K562 (cell line): ENCODE results near the gene ORMDL3. TPM values are rescaled to one million over a fixed set of nuclear protein-coding genes. Genes with fewer than 3 reads are reported as not detected.

Source experiments
- C11orf30 ChIP-seq: fragments of 450-650 bp; IDR thresholded peaks from 2 replicates; pipeline ENCODE4 v1.6.1; 2016; ENCODE audit warnings: low read depth, mild to moderate bottlenecking
- CEBPG ChIP-seq, 3 experiments: fragments of 200-800 bp in 1 of 3; sonication (Bioruptor generic) in 1 of 3; sonication (generic) in 1 of 3; formaldehyde crosslinking in 1 of 3; IDR thresholded peaks in 2 of 3; conservative IDR thresholded peaks in 1 of 3; 2 replicates each; pipeline versions ENCODE4 v1.6.1 to v1.8.0; 2016 to 2022; ENCODE audit warnings: missing compliant biosample characterization in 2 of 3, missing genetic modification characterization in 2 of 3, mild to moderate bottlenecking in 1 of 3, missing genetic modification reagents in 1 of 3
- CXXC5 ChIP-seq: fragments of 250-450 bp; sonication (Bioruptor Pico); IDR thresholded peaks from 2 replicates; pipeline ENCODE4 v1.8.0; 2022; ENCODE audit warnings: inconsistent platforms, mild to moderate bottlenecking, moderate library complexity
- FOS ChIP-seq: IDR thresholded peaks from 3 replicates; pipeline ENCODE4 v1.6.1; 2011; ENCODE audit not compliant: insufficient read length; ENCODE audit errors: extremely low read depth
- FOSL1 ChIP-seq: fragments of 200-800 bp; sonication (Bioruptor generic); conservative IDR thresholded peaks from 2 replicates; pipeline ENCODE4 v1.6.1; 2016; ENCODE audit warnings: missing genetic modification characterization, missing compliant biosample characterization
- ILK ChIP-seq: fragments of 450-650 bp; IDR thresholded peaks from 2 replicates; pipeline ENCODE4 v1.6.1; 2016; ENCODE audit warnings: missing genetic modification characterization, low read depth, mild to moderate bottlenecking, missing compliant biosample characterization, moderate library complexity, borderline replicate concordance
- KDM5B ChIP-seq: fragments of 200-600 bp; sonication (generic); IDR thresholded peaks from 2 replicates; pipeline ENCODE4 v1.6.1; 2012; ENCODE audit warnings: low read depth, mild to moderate bottlenecking, moderate library complexity, low read length, control low read depth, inconsistent platforms; ENCODE audit not compliant: insufficient replicate concordance
- MAFF ChIP-seq: IDR thresholded peaks from 2 replicates; pipeline ENCODE4 v1.6.1; 2012; ENCODE audit warnings: low read length, improper control_type of control experiment
- MAZ ChIP-seq, 2 experiments: fragments of 450-650 bp in 1 of 2; sonication (generic) in 1 of 2; formaldehyde crosslinking; IDR thresholded peaks in 1 of 2; conservative IDR thresholded peaks in 1 of 2; 2 replicates each; pipeline versions ENCODE4 v1.4.0 to v1.5.0; 2020; ENCODE audit warnings: mild to moderate bottlenecking in 1 of 2, missing genetic modification reagents in 1 of 2
- NR2C1 ChIP-seq, 2 experiments: fragments of 450-650 bp; IDR thresholded peaks; 2 replicates each; pipeline ENCODE4 v1.6.1; 2017; ENCODE audit warnings: mild to moderate bottlenecking in 2 of 2, antibody characterized with exemption in 1 of 2, inconsistent platforms in 1 of 2, missing compliant biosample characterization in 1 of 2, missing genetic modification characterization in 1 of 2
- PHF8 ChIP-seq: fragments of 200-600 bp; sonication (generic); IDR thresholded peaks from 2 replicates; pipeline ENCODE4 v1.6.1; 2012; ENCODE audit warnings: mixed run types, mild to moderate bottlenecking, inconsistent platforms, low read length, moderate library complexity, borderline replicate concordance
- POLR2H ChIP-seq: IDR thresholded peaks from 2 replicates; pipeline ENCODE4 v1.6.1; 2016; ENCODE audit warnings: missing genetic modification characterization, low read depth, mild to moderate bottlenecking, control low read depth, missing compliant biosample characterization, moderate library complexity
- RBBP5 ChIP-seq: fragments of 200-600 bp; sonication (generic); IDR thresholded peaks from 2 replicates; pipeline ENCODE4 v1.6.1; 2012; ENCODE audit warnings: borderline replicate concordance, mild to moderate bottlenecking, low read length, control low read depth, inconsistent platforms; ENCODE audit not compliant: insufficient read depth, poor library complexity, severe bottlenecking
- RFX7 ChIP-seq: fragments of 250-450 bp; sonication (Bioruptor Pico); IDR thresholded peaks from 2 replicates; pipeline ENCODE4 v1.5.1; 2021; ENCODE audit warnings: mild to moderate bottlenecking
- ZNF263 ChIP-seq: sonication (generic); formaldehyde crosslinking; IDR thresholded peaks from 2 replicates; pipeline ENCODE4 v1.8.0; 2022; ENCODE audit warnings: mild to moderate bottlenecking, missing genetic modification reagents, borderline replicate concordance
- ZNF316 ChIP-seq: fragments of 450-650 bp; IDR thresholded peaks from 2 replicates; pipeline ENCODE4 v1.6.1; 2016
- ZNF766 ChIP-seq: fragments of 200-800 bp; sonication (Bioruptor generic); conservative IDR thresholded peaks from 2 replicates; pipeline ENCODE4 v1.6.1; 2016; ENCODE audit warnings: missing genetic modification characterization, missing compliant biosample characterization
- polyA plus RNA-seq, 8 experiments: library from polyadenylated mRNA; depleted of rRNA in 4 of 8; stranded (reverse) in 5 of 8; unstranded in 3 of 8; fragments of >200 nt; fragmentation: Nextera tagmentation in 2 of 8; fragmentation: Illumina TruSeq in 1 of 8; extraction: Ambion mirVana in 2 of 8; extraction: Trizol in 1 of 8; gene quantifications; 2 replicates each; pipeline versions ENCODE4 v1.2.1 to v1.2.3, GENCODE V29; 2011 to 2014; ENCODE audit warnings: inconsistent platforms in 1 of 8, missing spikeins in 1 of 8
- total RNA-seq, 7 experiments: library from RNA; depleted of rRNA in 6 of 7; stranded (reverse); fragments of >200 nt in 6 of 7; fragmentation: Illumina TruSeq in 2 of 7; extraction: Trizol in 2 of 7; gene quantifications; 2 replicates each; pipeline versions ENCODE4 v1.2.1 to v1.2.3, GENCODE V29; 2011 to 2021; ENCODE audit warnings: low replicate concordance in 1 of 7
- TF ChIP-seq, protein P1 (sequence below): sonication (generic); formaldehyde crosslinking; IDR thresholded peaks from 2 replicates; pipeline ENCODE4 v1.9.0; 2022; ENCODE audit warnings: mild to moderate bottlenecking, missing genetic modification reagents
- TF ChIP-seq, protein P2 (sequence below): fragments of 250-450 bp; sonication (Bioruptor Pico); IDR thresholded peaks from 2 replicates; pipeline ENCODE4 v1.4.0; 2020; ENCODE audit warnings: mild to moderate bottlenecking, moderate library complexity
- TF ChIP-seq, protein P3 (sequence below): sonication (generic); formaldehyde crosslinking; IDR thresholded peaks from 2 replicates; pipeline ENCODE4 v1.8.0; 2022; ENCODE audit warnings: mild to moderate bottlenecking, missing genetic modification reagents

ORMDL3 gene
- total and polyA plus RNA-seq, 9 of the 15 experiments (the other 6 are each of a cell fraction or from before 2014, with no cell fraction given), result 2.7 to 57.4 (median 27.1) TPM

DNA sequence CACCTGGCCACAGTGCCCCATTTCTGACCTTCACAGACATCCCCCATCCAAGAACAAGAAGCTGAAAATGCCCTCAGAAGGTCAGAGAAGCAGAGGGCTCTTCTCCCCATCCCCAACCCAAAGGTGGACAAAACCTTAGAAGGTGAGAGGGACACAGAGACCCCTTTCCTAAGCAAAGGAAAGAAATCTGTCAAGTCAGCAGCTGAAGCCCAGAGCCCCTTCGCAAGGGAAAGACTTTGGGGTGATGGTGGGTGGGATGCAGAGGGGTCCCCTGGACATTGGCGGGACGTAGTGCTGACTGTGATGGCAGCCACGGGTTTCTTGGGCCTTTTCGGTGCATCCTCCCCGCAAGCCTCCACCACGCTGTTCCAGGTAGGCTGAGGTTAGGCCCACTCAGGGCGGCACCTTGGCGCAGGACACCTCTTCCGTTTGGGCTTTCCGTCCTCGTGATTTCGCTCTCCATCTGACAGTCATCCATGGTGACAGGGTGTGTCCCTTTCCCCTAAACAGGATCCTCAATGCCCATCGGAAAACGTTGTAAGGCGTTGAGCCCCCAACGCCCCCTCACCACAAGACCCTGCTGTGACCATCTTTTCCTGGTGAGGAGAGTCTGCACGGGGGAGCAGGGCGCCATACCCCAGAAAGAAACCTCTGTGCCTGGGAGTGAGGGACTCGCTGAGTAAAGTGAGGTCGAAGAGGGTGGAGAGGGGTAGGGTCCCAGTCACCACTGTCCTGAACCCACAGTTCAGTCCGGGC, 24.7 kb upstream of the ORMDL3 start (continued):
- TF ChIP-seq FOSL1 (no peak), CEBPG (CRISPR knock-in tag; IDR thresholded peaks at IDR 0.05) (0 out of 2 replicates have a peak, but pooled peaks have one; percentile 35), CEBPG (tag; conservative IDR thresholded peaks at IDR 0.05 in 1 of 2, IDR thresholded peaks at IDR 0.05 in 1 of 2) (no peak), NR2C1 (IDR thresholded peaks at IDR 0.05) (no peak), NR2C1 (tag; IDR thresholded peaks at IDR 0.05) (no peak), MAZ (CRISPR knock-in tag; conservative IDR thresholded peaks at IDR 0.05 in 1 of 2, IDR thresholded peaks at IDR 0.05 in 1 of 2) (0 out of 4 replicates have a peak, but pooled peaks of 1 of the 2 experiments have one; percentile 17), ILK (no peak), ZNF316 (peak; percentile 78), RBBP5 (no peak), PHF8 (0 out of 2 replicates have a peak, but pooled peaks have one; percentile 38), ZNF263 (CRISPR knock-in tag) (no peak), KDM5B (peak; percentile 25), MAFF (peak; percentile 35), CXXC5 (CRISPR knock-in tag) (0 out of 2 replicates have a peak, but pooled peaks have one; percentile 7), FOS (no peak), POLR2H (tag) (no peak), RFX7 (no peak), ZNF766 (0 out of 2 replicates have a peak, but pooled peaks have one; percentile 30), C11orf30 (peak; percentile 61; the same call in 1 of the 2 replicates)
- TF ChIP-seq, protein P1, sequence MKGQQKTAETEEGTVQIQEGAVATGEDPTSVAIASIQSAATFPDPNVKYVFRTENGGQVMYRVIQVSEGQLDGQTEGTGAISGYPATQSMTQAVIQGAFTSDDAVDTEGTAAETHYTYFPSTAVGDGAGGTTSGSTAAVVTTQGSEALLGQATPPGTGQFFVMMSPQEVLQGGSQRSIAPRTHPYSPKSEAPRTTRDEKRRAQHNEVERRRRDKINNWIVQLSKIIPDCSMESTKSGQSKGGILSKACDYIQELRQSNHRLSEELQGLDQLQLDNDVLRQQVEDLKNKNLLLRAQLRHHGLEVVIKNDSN (CRISPR knock-in tag), result 0 out of 2 replicates have a peak, but pooled peaks have one; percentile 27
- TF ChIP-seq, protein P2, sequence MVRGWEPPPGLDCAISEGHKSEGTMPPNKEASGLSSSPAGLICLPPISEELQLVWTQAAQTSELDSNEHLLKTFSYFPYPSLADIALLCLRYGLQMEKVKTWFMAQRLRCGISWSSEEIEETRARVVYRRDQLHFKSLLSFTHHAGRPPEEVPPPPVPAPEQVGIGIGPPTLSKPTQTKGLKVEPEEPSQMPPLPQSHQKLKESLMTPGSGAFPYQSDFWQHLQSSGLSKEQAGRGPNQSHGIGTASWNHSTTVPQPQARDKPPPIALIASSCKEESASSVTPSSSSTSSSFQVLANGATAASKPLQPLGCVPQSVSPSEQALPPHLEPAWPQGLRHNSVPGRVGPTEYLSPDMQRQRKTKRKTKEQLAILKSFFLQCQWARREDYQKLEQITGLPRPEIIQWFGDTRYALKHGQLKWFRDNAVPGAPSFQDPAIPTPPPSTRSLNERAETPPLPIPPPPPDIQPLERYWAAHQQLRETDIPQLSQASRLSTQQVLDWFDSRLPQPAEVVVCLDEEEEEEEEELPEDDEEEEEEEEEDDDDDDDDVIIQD (CRISPR knock-in tag), result no peak
- TF ChIP-seq, protein P3, sequence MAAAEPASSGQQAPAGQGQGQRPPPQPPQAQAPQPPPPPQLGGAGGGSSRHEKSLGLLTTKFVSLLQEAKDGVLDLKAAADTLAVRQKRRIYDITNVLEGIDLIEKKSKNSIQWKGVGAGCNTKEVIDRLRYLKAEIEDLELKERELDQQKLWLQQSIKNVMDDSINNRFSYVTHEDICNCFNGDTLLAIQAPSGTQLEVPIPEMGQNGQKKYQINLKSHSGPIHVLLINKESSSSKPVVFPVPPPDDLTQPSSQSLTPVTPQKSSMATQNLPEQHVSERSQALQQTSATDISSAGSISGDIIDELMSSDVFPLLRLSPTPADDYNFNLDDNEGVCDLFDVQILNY (CRISPR knock-in tag), result no peak
